HG03045 (cell line): Measurements from ENCODE around the gene XPC.

Experiments
- ATAC-seq: cut with Tn5 transposase; IDR thresholded peaks from one replicate; pipeline ENCODE4 v1.9.1; 2021; ENCODE audit warnings: mild to moderate bottlenecking, moderate library complexity; ENCODE audit not compliant: unreplicated experiment

The XPC gene

DNA sequence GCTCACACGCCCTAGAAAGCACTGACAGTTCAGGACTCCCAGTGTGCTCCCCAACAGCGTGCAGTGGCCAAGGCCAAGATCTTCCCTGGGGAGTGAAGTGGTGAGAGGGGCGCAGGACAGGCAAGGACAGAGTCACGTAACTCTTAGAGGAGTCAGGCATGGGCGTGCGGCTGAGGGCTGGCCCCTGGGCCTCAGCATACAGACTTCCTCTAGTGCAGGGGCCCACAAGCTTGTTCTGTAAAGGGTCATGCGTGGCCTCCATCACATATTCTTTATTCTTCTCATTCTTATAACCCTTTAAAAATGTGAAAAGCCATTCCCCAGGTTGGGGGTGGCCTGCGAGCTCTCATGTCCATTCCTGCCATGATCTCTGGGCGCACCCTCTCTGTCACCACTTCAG lies 28.3 kb downstream of the XPC start:
- no peak for ATAC-seq

DNA sequence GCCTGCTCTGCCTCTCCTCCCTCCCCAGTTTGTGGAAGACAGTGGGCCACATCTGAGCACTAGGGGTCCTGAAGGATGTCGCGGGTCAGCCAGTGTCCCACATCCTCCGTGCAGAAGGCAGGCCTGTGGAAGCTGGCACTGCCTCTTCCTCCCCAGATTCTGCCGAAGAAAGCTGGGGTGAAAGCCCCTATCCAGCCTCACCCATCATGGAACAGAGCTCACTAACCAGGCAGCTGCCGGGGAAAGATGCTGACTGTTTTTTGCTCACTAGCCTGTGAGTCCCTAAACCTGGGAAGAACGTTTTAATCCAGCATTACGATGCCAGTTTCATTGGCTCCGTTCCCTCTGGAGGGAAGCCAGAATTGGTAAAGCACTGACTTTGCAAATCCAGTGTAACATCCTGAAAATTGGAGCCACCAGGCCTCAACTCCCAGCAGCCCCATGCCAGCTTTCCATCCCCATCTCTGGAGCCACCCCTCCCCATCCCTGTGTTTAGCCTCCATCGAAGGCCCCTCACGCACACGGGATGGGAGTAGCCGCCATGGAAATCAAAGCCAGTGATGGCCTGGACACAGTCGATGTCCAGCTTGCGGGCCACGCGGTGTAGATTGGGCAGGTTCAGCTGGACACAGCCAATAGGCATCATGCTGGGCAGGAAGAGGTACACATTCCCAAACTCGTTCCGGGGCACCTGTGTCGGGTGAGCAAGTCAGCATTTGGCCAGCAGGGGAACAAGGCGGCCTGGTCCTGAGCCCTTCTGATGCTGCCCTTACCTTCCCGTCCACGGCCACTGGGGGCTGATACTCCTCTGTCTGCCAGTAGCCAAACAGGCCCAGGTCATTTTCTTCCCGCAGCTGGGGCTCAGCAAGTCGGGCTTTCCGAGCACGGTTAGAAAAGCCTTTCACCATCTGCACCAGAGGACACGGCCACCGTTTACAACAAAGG lies 30.1 kb downstream of the XPC start:
- ATAC-seq: no peak

GRCh38 chr3:14147617-14148016 lies 30.8 kb downstream of the XPC start:
- ATAC-seq: no peak

DNA sequence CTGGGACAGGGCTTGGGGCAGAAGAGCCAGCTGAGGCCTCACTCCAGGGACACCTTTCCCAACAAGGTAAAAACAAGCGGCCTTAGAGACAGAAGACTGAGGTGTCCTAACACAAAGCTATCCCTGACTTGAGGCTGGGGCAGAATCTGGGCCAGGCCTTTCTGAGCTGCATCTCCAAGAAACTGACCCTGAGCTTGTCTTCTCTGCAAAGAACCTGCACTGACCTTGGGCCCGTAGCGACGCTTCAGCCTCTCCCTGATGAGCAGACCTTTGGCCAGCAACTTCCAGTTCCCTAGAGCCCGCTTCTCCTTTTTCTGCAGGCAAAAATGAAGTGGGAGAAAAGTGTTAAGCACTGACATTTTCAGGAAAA lies 31.4 kb downstream of the XPC start:
- no peak for ATAC-seq

DNA sequence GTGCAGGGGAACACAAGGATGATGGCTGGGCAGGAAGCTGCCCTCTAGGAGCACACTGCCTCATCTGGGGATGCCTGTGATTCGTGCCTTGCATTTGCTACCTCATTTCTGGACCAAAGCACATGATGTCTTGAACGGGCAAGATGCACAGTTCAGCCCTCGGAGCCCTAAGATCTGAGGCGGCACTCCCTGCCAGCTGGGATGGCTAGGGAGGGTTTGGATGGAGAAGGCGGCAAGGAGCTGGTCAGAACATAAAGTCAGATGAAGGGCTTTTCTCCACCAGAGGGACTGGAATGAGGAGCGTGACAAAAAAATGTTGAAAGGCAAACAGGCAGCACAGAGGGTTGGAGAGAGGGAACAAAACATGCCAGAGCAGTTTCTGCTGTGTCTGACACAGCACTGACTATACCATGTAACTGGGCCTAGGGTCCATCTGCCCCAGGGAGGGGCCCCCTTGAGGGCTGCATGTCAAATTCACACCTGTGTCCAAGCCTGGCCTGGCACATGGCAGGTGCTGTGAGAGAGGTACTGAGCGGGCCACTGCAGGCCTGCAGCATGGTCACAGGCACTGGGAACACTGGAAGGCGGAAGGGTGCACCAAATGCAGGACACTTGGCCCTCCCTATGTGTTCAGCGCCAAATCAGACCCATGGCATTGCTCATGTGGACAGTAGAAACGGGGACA lies 31.9 kb downstream of the XPC start:
- no peak for ATAC-seq

GRCh38 chr3:14145670-14146380 lies 32.6 kb downstream of the XPC start:
- no peak for ATAC-seq

GRCh38 chr3:14145236-14145635 lies 33.2 kb downstream of the XPC start:
- ATAC-seq: no peak

DNA sequence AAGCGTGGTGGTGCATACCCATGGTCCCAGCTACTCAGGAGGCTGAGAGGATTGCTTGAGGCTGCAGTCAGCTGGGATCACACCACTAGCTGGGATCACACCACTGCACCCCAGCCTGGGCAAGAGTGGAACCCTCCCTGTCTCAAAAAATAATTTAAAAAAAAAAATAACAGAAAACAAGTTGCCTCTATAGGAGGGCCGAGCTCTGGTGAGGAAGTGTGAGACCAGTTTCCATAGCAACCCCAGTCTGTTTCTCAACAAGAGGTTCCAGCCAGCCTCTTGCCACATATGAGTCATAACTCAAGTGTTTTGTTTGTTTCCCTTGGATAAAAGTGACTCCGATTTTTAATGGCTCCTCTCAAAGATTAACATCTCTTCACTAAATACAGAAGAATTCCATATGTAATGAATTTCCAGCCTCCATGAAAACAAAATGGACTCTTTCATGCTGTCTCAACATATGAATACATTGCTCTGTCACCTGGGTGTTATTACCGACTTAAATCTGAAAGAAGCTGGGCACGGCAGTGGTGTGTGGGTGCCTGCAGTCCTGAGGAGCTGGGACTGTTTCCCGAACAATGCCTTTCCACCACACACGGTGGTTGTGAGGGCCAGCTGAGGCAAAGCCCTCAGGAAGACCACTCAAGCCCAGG lies 33.9 kb downstream of the XPC start:
- peak; percentile 93 for ATAC-seq

DNA sequence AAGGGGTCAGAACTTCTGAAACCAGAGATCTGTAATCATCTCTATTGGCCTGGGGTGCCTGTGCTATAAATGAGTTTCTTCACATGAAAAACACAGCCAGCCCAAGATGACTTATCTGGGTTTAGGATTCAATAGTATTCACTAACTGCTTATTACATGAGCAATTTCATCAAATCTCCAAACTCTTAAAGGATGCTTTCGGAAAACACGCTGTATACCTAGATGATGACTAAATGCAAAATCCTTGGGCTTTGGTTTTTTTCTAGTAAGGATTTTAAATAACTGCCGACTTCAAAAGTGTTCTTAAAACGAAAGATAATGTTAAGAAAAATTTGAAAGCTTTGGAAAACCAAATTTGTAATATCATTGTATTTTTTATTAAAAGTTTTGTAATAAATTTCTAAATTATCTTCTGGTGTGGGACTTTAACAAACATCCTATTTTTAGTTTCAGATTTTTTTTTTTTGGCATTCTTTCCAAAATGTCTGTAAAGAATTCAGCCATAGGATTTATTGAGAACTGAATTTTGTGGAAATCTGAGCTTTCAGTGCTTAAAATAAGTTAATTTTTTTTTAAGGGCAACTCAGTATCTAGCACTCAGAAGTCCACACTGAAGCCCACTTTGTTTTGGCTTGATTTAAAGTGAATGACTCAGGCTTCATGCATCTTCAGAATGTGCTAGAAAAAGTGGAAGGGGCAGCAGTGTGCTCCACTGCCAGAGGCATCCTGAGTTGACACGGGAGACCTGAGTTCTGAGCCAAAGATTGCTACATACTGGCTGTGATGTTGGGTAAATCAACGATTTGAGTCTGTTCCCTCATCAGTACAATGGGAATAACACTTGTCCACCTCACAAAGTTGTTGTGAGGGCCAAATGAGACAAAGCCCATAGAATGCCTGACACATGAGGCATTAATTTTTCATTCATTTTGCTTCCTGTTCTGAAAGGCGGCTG lies 34.9 kb downstream of the XPC start:
- no peak for ATAC-seq

- ATAC-seq: no peak
Observed at GRCh38 chr3:14142567-14143270, 35.7 kb downstream of the XPC start.

- no peak for ATAC-seq
Observed at GRCh38 chr3:14141602-14142341, 36.6 kb downstream of the XPC start.

DNA sequence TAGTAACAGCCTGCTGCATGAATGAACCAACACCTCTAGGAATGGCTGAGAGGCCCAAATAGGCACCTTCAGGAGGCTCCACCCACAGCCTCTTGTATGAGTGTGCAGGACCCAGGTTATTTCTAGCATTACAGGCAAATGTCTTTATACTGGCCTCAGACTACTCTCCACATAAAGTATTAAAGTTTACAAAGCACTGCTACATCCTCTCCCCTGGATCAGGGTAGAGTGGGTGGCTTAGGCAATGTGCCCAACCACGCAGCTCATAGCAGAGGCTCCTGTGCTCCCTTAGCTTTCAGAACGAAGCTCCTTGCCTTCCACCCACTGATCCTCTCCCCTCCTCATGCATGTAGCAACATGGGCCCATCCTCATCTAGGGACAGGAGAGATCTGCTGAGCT lies 37.3 kb downstream of the XPC start:
- no peak for ATAC-seq

DNA sequence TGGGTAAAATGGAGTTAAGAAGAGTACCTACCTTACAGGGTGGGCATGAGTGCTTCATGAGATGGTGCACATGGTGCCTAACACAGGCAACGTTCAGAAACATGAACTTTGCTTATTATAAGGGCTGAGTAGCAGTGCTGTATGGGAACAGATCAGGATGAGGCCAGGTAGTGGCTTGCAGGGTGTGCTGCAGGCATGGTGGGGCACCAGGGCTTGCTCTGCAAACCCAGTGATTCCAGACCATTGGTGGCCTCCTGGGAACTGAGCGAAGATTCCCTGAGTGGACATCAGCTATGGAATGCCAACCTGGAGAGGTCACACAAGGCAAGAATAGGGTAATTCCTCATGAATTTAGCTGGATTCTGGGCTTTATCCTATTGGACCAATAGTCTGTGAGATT lies 37.7 kb downstream of the XPC start:
- ATAC-seq: no peak

DNA sequence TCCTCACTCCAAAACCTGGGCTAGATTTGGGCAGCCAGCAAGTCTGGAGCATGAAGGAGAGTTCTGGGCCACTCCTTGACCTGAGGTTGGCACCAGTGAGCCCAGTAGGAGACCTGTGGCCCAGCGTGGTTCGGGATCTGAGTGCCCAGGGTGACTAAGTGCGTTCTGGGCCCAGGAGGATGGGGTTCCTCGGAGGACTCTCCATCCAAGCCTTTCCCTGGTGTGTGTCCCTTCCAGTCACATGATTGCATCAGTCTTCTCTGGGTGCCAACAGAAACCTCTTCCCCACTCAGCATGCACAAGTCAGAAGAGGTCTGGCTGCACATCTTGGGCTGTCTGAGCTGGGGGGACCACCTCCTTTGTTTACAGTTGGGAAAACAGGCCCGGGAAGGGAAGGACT lies 38.6 kb downstream of the XPC start:
- no peak for ATAC-seq

DNA sequence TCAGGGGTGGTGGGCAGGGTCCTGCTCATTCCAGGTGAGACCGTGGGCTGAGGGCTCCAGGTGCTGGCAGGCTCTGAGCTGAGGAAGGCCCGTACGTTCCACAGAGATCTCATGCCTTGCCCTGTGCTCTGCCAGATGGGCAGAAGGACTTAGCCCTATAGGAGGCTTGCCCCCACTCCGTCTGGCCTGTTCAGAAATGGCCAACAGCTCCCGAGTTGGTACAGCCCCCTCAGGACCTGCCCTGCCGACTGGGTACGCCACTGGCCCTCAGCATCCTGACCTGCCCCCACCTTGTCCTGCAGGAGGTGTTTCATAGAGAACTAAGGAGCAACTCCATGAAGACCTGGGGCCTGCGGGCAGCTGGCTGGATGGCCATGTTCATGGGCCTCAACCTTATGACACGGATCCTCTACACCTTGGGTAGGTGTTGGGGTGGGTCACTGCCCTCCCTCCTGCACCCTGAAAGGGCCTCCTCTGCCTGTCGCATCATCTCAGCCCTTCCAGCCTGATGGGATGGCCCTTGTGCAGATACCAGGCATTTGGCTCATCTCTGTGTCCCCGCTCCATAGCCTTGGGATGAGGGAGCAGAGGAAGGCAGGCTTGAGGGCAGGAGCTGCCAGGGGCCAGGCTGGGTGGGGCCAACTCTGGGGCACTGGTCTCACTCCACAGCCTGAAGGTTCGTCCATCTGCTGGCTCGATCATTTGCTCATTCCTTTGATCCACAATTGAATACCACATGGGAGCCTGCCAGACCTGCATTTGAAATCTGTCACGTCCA lies 39.3 kb downstream of the XPC start:
- ATAC-seq: no peak

GRCh38 chr3:14138109-14138877 lies 40.1 kb downstream of the XPC start:
- no peak for ATAC-seq

GRCh38 chr3:14137445-14137844 lies 41.0 kb downstream of the XPC start:
- no peak for ATAC-seq
